ENCODE results near the gene PIK3C3. TPM values are rescaled to one million over a fixed set of nuclear protein-coding genes. Genes with fewer than 3 reads are reported as not detected.

PIK3C3 gene
- total and polyA plus RNA-seq, 9 of the 15 experiments (the other 6 are each of a cell fraction or from before 2014, with no cell fraction given): 27.0 to 101 (median 42.9) TPM

- no peaks in the 10 kb centered on the region for H3K9me3 ChIP-seq (replicated peaks; ENCODE audit: control insufficient read depth, insufficient read depth, low read depth, low read length)
- intact Hi-C loops (cut with micrococcal nuclease) (no loop called here), in situ Hi-C loops (cut with MboI) (no loop called here)
- BruUV-seq (replicated peaks): no TSS peak
- H3K27ac ChIP-seq (ENCODE audit: extremely low read depth, low read depth, low read length): no peak overlapping the region
- no peak for DNase-seq (ENCODE audit: extremely low read depth in 1 of 4, low spot score in 3 of 4)
- no peak overlapping the region for H3K9ac ChIP-seq (ENCODE audit: insufficient read depth in 1 of 2, low read depth in 2 of 2, low read length in 2 of 2)
- no peak overlapping the region for H3K4me3 ChIP-seq
- H4K20me1 ChIP-seq (replicated peaks; ENCODE audit: control insufficient read depth, insufficient read depth, low read length): no peaks in the 10 kb centered on the region
- 85% methylated on average over 2 of the region's 2 CpGs for WGBS (ENCODE audit: insufficient coverage, low coverage, missing lambda C conversion rate)
- H3K79me2 ChIP-seq (ENCODE audit: control insufficient read depth, insufficient read depth, low read length): no peaks in the 10 kb centered on the region
- H2AFZ ChIP-seq (ENCODE audit: low read depth, low read length): no peak overlapping the region
- no peaks in the 10 kb centered on the region for H3K4me1 ChIP-seq (replicated peaks in 1 of 2; ENCODE audit: control insufficient read depth in 2 of 2, insufficient read depth in 2 of 2, low read length in 2 of 2)
- POLR2A ChIA-PET: interaction anchor here (1.1 to 1.6 kb wide), 3 partner anchors 11 to 13 kb away, joined by 3 to 4 read pairs (median 4); no protein-coding TSS in a partner anchor
- H3K4me2 ChIP-seq (ENCODE audit: insufficient read depth, low read length): no peak overlapping the region
- FAIRE-seq: no peak
- H3K27me3 ChIP-seq (ENCODE audit: control insufficient read depth in 2 of 2, insufficient read depth in 2 of 2, low read length in 2 of 2): no peaks in the 10 kb centered on the region
- CTCF ChIA-PET (ENCODE audit: low intra/inter-chr PET ratio): no interaction called here
- H3K9me1 ChIP-seq (ENCODE audit: control insufficient read depth, insufficient read depth, low read length): no peaks in the 10 kb centered on the region
- no peak for ATAC-seq
- peaks cover 30% of the 10 kb centered on the region; the same call in 2 of the 3 replicates for H3K36me3 ChIP-seq (ENCODE audit: control insufficient read depth, insufficient read depth, low read length)
- TF ChIP-seq, protein P1, sequence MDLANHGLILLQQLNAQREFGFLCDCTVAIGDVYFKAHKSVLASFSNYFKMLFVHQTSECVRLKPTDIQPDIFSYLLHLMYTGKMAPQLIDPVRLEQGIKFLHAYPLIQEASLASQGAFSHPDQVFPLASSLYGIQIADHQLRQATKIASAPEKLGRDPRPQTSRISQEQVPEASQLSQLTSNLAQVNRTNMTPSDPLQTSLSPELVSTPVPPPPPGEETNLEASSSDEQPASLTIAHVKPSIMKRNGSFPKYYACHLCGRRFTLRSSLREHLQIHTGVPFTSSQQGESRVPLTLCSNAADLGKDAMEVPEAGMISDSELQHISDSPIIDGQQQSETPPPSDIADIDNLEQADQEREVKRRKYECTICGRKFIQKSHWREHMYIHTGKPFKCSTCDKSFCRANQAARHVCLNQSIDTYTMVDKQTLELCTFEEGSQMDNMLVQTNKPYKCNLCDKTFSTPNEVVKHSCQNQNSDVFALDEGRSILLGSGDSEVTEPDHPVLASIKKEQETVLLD (IDR thresholded peaks at IDR 0.05): no peak
- TF ChIP-seq CREB3L1 (IDR thresholded peaks at IDR 0.05; ENCODE audit: borderline replicate concordance, low read depth) (no peak), ZNF76 (CRISPR knock-in tag; IDR thresholded peaks at IDR 0.05; ENCODE audit: borderline replicate concordance) (no peak), RREB1 (CRISPR knock-in tag; IDR thresholded peaks at IDR 0.05) (no peak), ZNF24 (IDR thresholded peaks at IDR 0.05) (no peak), CSDE1 (IDR thresholded peaks at IDR 0.05) (no peak), ZNF133 (CRISPR knock-in tag; IDR thresholded peaks at IDR 0.05) (no peak), ZNF589 (CRISPR knock-in tag; IDR thresholded peaks at IDR 0.05; ENCODE audit: low read depth) (no peak), NFXL1 (CRISPR knock-in tag; IDR thresholded peaks at IDR 0.05) (no peak), RAD51 (IDR thresholded peaks at IDR 0.05; ENCODE audit: borderline replicate concordance, low read depth) (no peak)
- TF ChIP-seq, protein P2, sequence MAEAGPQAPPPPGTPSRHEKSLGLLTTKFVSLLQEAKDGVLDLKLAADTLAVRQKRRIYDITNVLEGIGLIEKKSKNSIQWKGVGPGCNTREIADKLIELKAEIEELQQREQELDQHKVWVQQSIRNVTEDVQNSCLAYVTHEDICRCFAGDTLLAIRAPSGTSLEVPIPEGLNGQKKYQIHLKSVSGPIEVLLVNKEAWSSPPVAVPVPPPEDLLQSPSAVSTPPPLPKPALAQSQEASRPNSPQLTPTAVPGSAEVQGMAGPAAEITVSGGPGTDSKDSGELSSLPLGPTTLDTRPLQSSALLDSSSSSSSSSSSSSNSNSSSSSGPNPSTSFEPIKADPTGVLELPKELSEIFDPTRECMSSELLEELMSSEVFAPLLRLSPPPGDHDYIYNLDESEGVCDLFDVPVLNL (CRISPR knock-in tag; IDR thresholded peaks at IDR 0.05; ENCODE audit: low read depth): no peak
Observed at GRCh38 chr18:41982942-41983660, 28.1 kb downstream of the PIK3C3 start.
